Upper lobe of right lung (tissue), 1 donor: ENCODE measurements around the gene FNDC1. TPM values are rescaled to one million over a fixed set of nuclear protein-coding genes. Genes with fewer than 3 reads are reported as not detected.

ENCODE experiments used
- ATAC-seq: fragments of 200-7000 bp; cut with Tn5 transposase; one replicate; pipeline ENCODE4 v1.9.1; 2020; ENCODE audit warnings: mild to moderate bottlenecking, moderate library complexity
- DNase-seq: peaks from one replicate; pipeline ENCODE4 v3.0.0-alpha.2; 2020
- H3K27ac ChIP-seq: fragments of 200-600 bp; one replicate; pipeline ENCODE4 v1.8.0; 2022
- H3K27me3 ChIP-seq: fragments of 200-600 bp; one replicate; pipeline ENCODE4 v1.8.0; 2022; ENCODE audit warnings: mild to moderate bottlenecking
- H3K36me3 ChIP-seq: fragments of 200-600 bp; one replicate; pipeline ENCODE4 v1.8.0; 2022
- H3K4me1 ChIP-seq: fragments of 200-600 bp; one replicate; pipeline ENCODE4 v1.8.0; 2022
- H3K4me3 ChIP-seq: fragments of 200-600 bp; one replicate; pipeline ENCODE4 v1.8.0; 2022; ENCODE audit warnings: mild to moderate bottlenecking
- H3K9me3 ChIP-seq: fragments of 200-600 bp; one replicate; pipeline ENCODE4 v1.8.0; 2022
- intact Hi-C: fragments of 100-400 bp; cut with DNase I; formaldehyde crosslinking; loops from one replicate; pipeline ENCODE4 v1.11.0; 2022
- total RNA-seq: library from RNA; stranded (reverse); fragmentation: NEBNext Ultra II Directional; extraction: Animal tissue kit (Norgen Biotek cat#: 25700); gene quantifications from one replicate; pipeline ENCODE4 v1.2.1, GENCODE V29; 2021
- TF ChIP-seq, protein P1 (sequence below): fragments of 200-600 bp; IDR thresholded peaks from one replicate; pipeline ENCODE4 v1.8.0; 2022; ENCODE audit warnings: antibody characterized with exemption
- donor health status: DM: no; HTN: yes; CAD: no; lungs with severe emphysema.

The FNDC1 gene
- total RNA-seq, 1 donor from 2014 or later = 1.1 TPM

DNA sequence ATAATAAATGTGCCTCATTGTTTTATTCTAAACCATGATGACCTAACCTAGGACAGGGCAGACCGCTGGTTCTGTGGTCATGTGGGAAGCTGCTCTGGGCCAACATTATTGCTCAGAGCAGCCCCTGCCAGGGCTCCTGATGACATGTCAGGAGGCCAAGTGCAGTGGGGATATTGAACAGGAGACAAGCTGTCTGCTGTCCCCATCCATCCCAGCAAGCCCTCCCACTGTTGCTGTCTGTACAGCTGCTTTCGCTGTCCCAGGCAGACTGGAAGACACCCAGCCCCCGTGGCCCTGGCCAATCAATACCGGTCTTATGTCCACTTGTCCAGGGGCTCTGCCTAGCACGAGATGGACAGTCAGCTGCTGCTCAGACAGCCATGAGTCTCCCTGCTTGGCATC, 43.2 kb upstream of the FNDC1 start:
- Histone ChIP-seq H3K4me3 (no peak overlapping the region), H3K27ac (no peak overlapping the region), H3K27me3 (no peaks in the 10 kb centered on the region), H3K36me3 (no peaks in the 10 kb centered on the region), H3K4me1 (no peaks in the 10 kb centered on the region), H3K9me3 (no peaks in the 10 kb centered on the region)
- DNase-seq = no peak
- TF ChIP-seq, protein P1, sequence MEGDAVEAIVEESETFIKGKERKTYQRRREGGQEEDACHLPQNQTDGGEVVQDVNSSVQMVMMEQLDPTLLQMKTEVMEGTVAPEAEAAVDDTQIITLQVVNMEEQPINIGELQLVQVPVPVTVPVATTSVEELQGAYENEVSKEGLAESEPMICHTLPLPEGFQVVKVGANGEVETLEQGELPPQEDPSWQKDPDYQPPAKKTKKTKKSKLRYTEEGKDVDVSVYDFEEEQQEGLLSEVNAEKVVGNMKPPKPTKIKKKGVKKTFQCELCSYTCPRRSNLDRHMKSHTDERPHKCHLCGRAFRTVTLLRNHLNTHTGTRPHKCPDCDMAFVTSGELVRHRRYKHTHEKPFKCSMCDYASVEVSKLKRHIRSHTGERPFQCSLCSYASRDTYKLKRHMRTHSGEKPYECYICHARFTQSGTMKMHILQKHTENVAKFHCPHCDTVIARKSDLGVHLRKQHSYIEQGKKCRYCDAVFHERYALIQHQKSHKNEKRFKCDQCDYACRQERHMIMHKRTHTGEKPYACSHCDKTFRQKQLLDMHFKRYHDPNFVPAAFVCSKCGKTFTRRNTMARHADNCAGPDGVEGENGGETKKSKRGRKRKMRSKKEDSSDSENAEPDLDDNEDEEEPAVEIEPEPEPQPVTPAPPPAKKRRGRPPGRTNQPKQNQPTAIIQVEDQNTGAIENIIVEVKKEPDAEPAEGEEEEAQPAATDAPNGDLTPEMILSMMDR = no peak
- intact Hi-C loops = no loop called here
- ATAC-seq = peak; percentile 27

DNA sequence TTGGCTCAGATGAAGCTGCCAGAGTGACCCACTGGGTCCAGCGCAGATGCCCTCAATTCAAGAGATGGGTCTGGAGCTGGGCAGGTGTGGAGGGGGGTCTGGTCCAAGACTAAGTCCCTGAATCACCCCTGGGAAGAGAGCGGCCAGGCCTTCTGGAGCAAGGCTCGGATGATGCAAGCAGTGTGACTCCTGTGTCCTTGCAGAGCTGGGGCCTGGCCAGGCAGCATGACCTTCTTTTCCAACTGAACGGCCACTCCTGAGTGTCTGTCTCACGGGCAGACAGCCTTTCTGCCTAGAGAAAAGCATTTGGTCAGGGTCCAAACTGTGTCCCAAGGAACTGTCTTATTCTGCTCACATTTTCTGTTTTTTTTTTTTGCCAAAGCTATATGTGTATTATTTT, 42.6 kb upstream of the FNDC1 start:
- H3K27me3 ChIP-seq = no peaks in the 10 kb centered on the region
- H3K36me3 ChIP-seq = no peaks in the 10 kb centered on the region
- H3K27ac ChIP-seq = no peak overlapping the region
- DNase-seq (no peak), ATAC-seq (no peak)
- no peaks in the 10 kb centered on the region for H3K9me3 ChIP-seq
- no peak overlapping the region for H3K4me3 ChIP-seq
- intact Hi-C loops = no loop called here
- H3K4me1 ChIP-seq = no peaks in the 10 kb centered on the region
- TF ChIP-seq, protein P1 = no peak

DNA sequence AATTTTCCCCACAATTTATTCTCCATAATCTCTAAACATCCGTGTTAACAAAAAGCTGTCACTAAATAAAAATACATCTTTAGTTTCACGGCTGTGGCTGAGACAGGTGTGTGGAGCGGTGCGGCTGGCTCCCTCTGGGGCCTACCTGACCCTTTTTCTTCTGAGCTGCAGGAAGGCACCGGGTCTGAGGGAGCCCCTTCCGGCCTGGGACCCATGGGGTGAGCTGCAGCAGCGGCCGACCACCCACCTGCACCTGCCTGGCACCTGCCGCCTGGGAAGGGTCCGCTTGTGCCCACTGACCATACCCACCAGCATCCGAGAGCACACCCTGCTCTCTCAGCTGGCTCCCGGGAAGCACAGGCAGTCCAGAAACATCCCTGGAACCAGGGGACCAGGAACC, 41.5 kb upstream of the FNDC1 start:
- Histone ChIP-seq H3K36me3 (no peaks in the 10 kb centered on the region), H3K4me1 (no peaks in the 10 kb centered on the region), H3K27ac (no peak overlapping the region), H3K9me3 (no peaks in the 10 kb centered on the region), H3K4me3 (no peak overlapping the region), H3K27me3 (no peaks in the 10 kb centered on the region)
- intact Hi-C loops = no loop called here
- ATAC-seq (no peak), DNase-seq (no peak)
- TF ChIP-seq, protein P1 = no peak

DNA sequence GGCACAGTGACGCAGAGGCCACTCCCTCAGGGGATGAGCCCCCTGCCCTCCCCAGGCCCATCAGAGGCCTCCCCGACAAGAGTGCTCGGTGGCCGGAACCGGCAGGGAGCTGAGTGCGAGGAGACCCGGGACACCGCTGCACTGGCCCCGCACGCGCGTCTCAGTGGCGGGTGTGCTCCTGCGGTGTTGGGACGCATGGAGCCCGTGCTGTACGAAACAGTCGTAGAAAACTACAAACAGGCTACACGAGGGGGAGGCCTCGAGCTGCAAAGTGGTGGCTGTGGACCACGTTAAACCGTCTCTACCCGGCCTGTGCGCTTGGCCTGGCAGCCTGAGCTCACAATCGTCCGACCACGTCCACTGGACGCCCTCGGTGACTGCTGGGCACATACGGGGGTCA, 40.2 kb upstream of the FNDC1 start:
- no peaks in the 10 kb centered on the region for H3K4me1 ChIP-seq
- ATAC-seq (no peak), DNase-seq (no peak)
- no peak overlapping the region for H3K4me3 ChIP-seq
- H3K36me3 ChIP-seq = no peaks in the 10 kb centered on the region
- no peaks in the 10 kb centered on the region for H3K9me3 ChIP-seq
- H3K27ac ChIP-seq = no peak overlapping the region
- intact Hi-C loops = no loop called here
- no peaks in the 10 kb centered on the region for H3K27me3 ChIP-seq
- TF ChIP-seq, protein P1 = no peak

DNA sequence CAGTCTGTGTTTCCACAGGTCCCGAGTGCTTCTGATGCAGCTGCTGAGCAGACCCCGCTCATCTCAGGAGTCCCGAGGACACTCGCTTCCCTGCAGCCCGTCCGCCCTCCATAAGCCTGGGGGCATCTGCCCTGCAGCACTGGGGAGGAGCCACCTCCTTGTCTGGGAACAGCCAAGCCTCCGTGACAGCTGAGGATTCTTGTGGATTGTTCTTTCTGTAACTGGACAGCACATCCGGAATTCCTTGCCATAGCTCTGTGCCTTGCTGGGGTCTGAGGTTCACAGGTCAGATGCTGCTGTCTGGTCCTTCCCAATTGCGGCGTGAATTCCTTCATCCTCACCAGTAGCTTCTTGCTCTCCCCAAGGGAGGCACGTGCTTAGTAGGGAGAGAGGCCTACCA, 38.4 kb upstream of the FNDC1 start:
- TF ChIP-seq, protein P1 = no peak

DNA sequence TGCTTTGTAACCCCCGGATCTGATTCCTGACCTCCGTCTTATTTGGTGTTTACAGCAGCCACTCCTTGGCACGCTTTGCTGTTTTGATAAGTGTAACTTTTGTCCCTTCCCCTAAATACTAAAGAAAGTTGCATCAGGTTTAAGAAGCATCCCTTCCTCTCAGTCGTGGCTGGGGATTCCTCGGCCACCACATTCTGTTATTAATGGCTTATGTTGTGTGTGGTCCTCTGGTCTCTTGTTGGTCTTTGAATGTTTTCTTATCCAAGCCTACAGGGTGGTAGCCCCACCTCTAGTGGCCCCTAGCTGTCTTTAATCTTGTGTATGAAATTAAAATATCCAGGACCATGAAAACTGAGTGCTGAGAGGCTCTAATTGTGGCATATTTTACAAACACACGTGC, 37.5 kb upstream of the FNDC1 start:
- intact Hi-C loops = no loop called here

More for the DNA sequence above, 38.4 kb upstream of the FNDC1 start:
- Histone ChIP-seq H3K4me3 (no peak overlapping the region), H3K27ac (no peak overlapping the region), H3K27me3 (no peaks in the 10 kb centered on the region), H3K9me3 (no peaks in the 10 kb centered on the region), H3K36me3 (no peaks in the 10 kb centered on the region), H3K4me1 (no peaks in the 10 kb centered on the region)
- intact Hi-C loops = no loop called here
- ATAC-seq (no peak), DNase-seq (no peak)

More for the DNA sequence above, 37.5 kb upstream of the FNDC1 start:
- H3K4me3 ChIP-seq = no peak overlapping the region
- TF ChIP-seq, protein P1 = no peak
- H3K4me1 ChIP-seq = no peaks in the 10 kb centered on the region
- no peaks in the 10 kb centered on the region for H3K27me3 ChIP-seq
- no peaks in the 10 kb centered on the region for H3K9me3 ChIP-seq
- H3K27ac ChIP-seq = no peak overlapping the region
- no peaks in the 10 kb centered on the region for H3K36me3 ChIP-seq
- DNase-seq = no peak
- ATAC-seq = no peak
